DOHH2 (cell line): ENCODE data around the gene OR51Q1.

ENCODE experiments used
- CTCF ChIP-seq: fragments of 200-600 bp; sonication (generic); IDR thresholded peaks from one replicate; pipeline ENCODE4 v1.5.1; 2014; ENCODE audit warnings: antibody characterized with exemption, mild to moderate bottlenecking, low read depth, low read length; ENCODE audit not compliant: poor library complexity, severe bottlenecking
- EZH2phosphoT487 ChIP-seq: fragments of 200-600 bp; sonication (generic); IDR thresholded peaks from 2 replicates; pipeline ENCODE4 v1.6.1; 2017; ENCODE audit warnings: borderline replicate concordance, mild to moderate bottlenecking, antibody characterized with exemption, low read length, moderate library complexity, mixed read lengths

- TF ChIP-seq CTCF = no peak
- no peak for TF ChIP-seq EZH2phosphoT487
These were observed 39.2 kb downstream of the OR51Q1 start for GRCh38 chr11:5460983-5461621.
